Loucy (cell line): ENCODE results near the gene CST5.

Source experiments
- H2AFZ ChIP-seq: fragments of 200-600 bp; sonication (generic); 2 replicates; pipeline ENCODE4 v1.6.0; 2016; ENCODE audit warnings: antibody characterized with exemption, mild to moderate bottlenecking, low read length, moderate library complexity
- H3F3A ChIP-seq: fragments of 200-600 bp; 2 replicates; pipeline ENCODE4 v1.6.0; 2016; ENCODE audit warnings: antibody characterized with exemption, low read depth, mild to moderate bottlenecking
- H3K27me3 ChIP-seq: fragments of 200-600 bp; sonication (generic); 2 replicates; pipeline ENCODE4 v1.6.1; 2014; ENCODE audit warnings: low read length, mild to moderate bottlenecking; ENCODE audit not compliant: insufficient read depth, poor library complexity, severe bottlenecking
- H3K36me3 ChIP-seq: fragments of 200-600 bp; sonication (generic); 2 replicates; pipeline ENCODE4 v1.6.1; 2016; ENCODE audit warnings: low read length; ENCODE audit not compliant: insufficient read depth
- H3K4me1 ChIP-seq: fragments of 200-600 bp; sonication (generic); 2 replicates; pipeline ENCODE4 v1.5.1; 2014; ENCODE audit warnings: low read length, mild to moderate bottlenecking; ENCODE audit not compliant: insufficient read depth, poor library complexity, severe bottlenecking
- H3K4me2 ChIP-seq: fragments of 200-600 bp; sonication (generic); 2 replicates; pipeline ENCODE4 v1.6.0; 2014; ENCODE audit warnings: antibody characterized with exemption, low read length, low read depth, mild to moderate bottlenecking; ENCODE audit not compliant: poor library complexity, severe bottlenecking
- H3K4me3 ChIP-seq: fragments of 200-600 bp; sonication (generic); 2 replicates; pipeline ENCODE4 v1.5.1; 2014; ENCODE audit warnings: low read length, mild to moderate bottlenecking, mixed read lengths; ENCODE audit not compliant: poor library complexity, severe bottlenecking
- H3K79me2 ChIP-seq: fragments of 200-600 bp; sonication (generic); 2 replicates; pipeline ENCODE4 v1.6.1; 2014; ENCODE audit warnings: low read length; ENCODE audit not compliant: insufficient read depth
- H3K9ac ChIP-seq: fragments of 200-600 bp; sonication (generic); 2 replicates; pipeline ENCODE4 v1.6.0; 2014; ENCODE audit warnings: mild to moderate bottlenecking, low read depth, low read length, moderate library complexity; ENCODE audit not compliant: poor library complexity, severe bottlenecking
- H3K9me2 ChIP-seq: fragments of 200-600 bp; sonication (generic); replicated peaks from 2 replicates; pipeline ENCODE4 v1.6.1; 2016; ENCODE audit warnings: low read depth, low read length, mixed read lengths
- H3K9me3 ChIP-seq: fragments of 200-600 bp; sonication (generic); 2 replicates; pipeline ENCODE4 v1.6.1; 2014; ENCODE audit warnings: mild to moderate bottlenecking, antibody characterized with exemption, low read length, low read depth; ENCODE audit not compliant: insufficient read depth
- H4K20me1 ChIP-seq: fragments of 200-600 bp; sonication (generic); 2 replicates; pipeline ENCODE4 v1.6.0; 2014; ENCODE audit warnings: antibody characterized with exemption, low read length, mild to moderate bottlenecking; ENCODE audit not compliant: insufficient read depth, poor library complexity, severe bottlenecking
- CTCF ChIP-seq: fragments of 200-600 bp; sonication (generic); conservative IDR thresholded peaks from 2 replicates; pipeline ENCODE4 v1.5.1; 2014; ENCODE audit warnings: mild to moderate bottlenecking, antibody characterized with exemption, low read length
- EZH2phosphoT487 ChIP-seq: fragments of 200-600 bp; IDR thresholded peaks from 2 replicates; pipeline ENCODE4 v1.6.1; 2018; ENCODE audit warnings: antibody characterized with exemption, mild to moderate bottlenecking, moderate library complexity, borderline replicate concordance

Gene CST5

GRCh38 chr20:23884136-23884770 lies 4.7 kb upstream of the CST5 start:
- H3K9me2 ChIP-seq = no peaks in the 10 kb centered on the region
- H3K36me3 ChIP-seq = no peaks in the 10 kb centered on the region
- H3K4me2 ChIP-seq = no peak overlapping the region
- TF ChIP-seq EZH2phosphoT487 = no peak
- TF ChIP-seq CTCF = no peak
- H3K9ac ChIP-seq = no peak overlapping the region
- no peak overlapping the region for H2AFZ ChIP-seq
- no peaks in the 10 kb centered on the region for H3K4me1 ChIP-seq
- no peaks in the 10 kb centered on the region for H3K27me3 ChIP-seq
- no peaks in the 10 kb centered on the region for H4K20me1 ChIP-seq
- H3F3A ChIP-seq = no peaks in the 10 kb centered on the region
- no peaks in the 10 kb centered on the region for H3K79me2 ChIP-seq
- no peak overlapping the region for H3K4me3 ChIP-seq
- no peaks in the 10 kb centered on the region for H3K9me3 ChIP-seq

- Histone ChIP-seq H3K9ac (no peak overlapping the region), H2AFZ (no peak overlapping the region), H4K20me1 (no peaks in the 10 kb centered on the region), H3K36me3 (no peaks in the 10 kb centered on the region), H3K4me1 (no peaks in the 10 kb centered on the region), H3K9me3 (no peaks in the 10 kb centered on the region), H3K79me2 (no peaks in the 10 kb centered on the region), H3K4me3 (no peak overlapping the region), H3K9me2 (no peaks in the 10 kb centered on the region), H3K4me2 (no peak overlapping the region), H3K27me3 (no peaks in the 10 kb centered on the region), H3F3A (no peaks in the 10 kb centered on the region)
- TF ChIP-seq CTCF = no peak
- TF ChIP-seq EZH2phosphoT487 = no peak
Measured at GRCh38 chr20:23881371-23881770, 1.8 kb upstream of the CST5 start.

GRCh38 chr20:23880417-23880816 lies 869 bp upstream of the CST5 start:
- Histone ChIP-seq H3K4me2 (no peak overlapping the region), H3K4me1 (peaks cover 3% of the 10 kb centered on the region), H3K9me2 (no peaks in the 10 kb centered on the region), H3K36me3 (no peaks in the 10 kb centered on the region), H3K27me3 (no peaks in the 10 kb centered on the region), H3K79me2 (no peaks in the 10 kb centered on the region), H3K4me3 (no peak overlapping the region), H2AFZ (no peak overlapping the region), H3K9ac (no peak overlapping the region), H4K20me1 (no peaks in the 10 kb centered on the region), H3F3A (no peaks in the 10 kb centered on the region), H3K9me3 (no peaks in the 10 kb centered on the region)
- TF ChIP-seq EZH2phosphoT487 (no peak), CTCF (no peak)
